ENCODE measurements around the gene GAS7.

GAS7 gene

DNA sequence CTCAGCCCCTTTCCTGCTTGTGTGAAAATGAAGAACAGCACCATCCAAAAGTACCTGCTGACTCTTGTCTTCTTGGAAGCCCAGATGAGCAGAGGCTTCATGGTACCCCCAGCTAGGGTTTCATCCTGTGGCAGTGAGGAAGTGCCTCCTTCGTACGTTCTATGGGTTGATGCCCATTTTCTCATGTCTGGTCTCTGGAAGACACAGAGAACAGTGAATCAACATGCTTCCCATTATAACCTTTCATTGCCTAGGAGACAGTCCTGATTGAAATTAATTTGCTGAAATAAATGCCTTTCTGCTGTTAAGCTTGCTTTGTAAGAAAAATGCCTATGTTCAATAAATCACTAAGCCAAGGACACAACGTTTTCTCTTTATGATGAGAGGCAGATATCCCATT lies 329.9 kb downstream of the GAS7 start:
- DNase-seq: no peak

GRCh38 chr17:9865586-9865985 lies 332.8 kb downstream of the GAS7 start:
- DNase-seq: peak; percentile 29 to 38

DNA sequence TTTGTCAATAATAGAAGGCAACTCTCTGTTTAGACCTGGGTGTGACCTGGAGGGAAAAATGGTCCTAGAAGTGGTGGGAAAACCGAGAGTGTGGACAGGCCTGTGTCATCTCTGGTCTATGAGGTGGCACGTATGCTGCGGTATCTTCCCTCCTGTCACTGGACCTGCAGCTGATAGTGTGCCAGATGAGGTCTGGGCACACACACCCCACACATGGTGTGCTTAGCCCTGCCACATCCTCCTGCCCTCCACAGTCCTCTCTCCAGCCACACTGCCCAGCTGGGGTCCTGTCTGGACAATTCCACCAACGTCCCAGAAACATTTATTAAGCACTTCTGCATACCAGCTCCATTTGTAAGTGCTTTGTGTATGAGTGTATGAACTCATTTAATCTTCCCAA lies 335.5 kb downstream of the GAS7 start:
- no peak for DNase-seq

- no peak for DNase-seq
Measured at GRCh38 chr17:9862220-9862619, 336.2 kb downstream of the GAS7 start.

- no peak for DNase-seq
Measured at GRCh38 chr17:9860851-9861250, 337.6 kb downstream of the GAS7 start.

Measured in AML-193 (cell line).